ENCODE measurements around the gene THOC6.

DNA sequence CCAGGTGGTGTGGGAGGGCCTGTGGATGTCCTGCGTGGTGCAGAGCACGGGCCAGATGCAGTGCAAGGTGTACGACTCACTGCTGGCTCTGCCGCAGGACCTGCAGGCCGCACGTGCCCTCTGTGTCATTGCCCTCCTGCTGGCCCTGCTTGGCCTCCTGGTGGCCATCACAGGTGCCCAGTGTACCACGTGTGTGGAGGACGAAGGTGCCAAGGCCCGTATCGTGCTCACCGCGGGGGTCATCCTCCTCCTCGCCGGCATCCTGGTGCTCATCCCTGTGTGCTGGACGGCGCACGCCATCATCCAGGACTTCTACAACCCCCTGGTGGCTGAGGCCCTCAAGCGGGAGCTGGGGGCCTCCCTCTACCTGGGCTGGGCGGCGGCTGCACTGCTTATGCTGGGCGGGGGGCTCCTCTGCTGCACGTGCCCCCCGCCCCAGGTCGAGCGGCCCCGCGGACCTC is 10.3 kb upstream of the THOC6 start:
- TF ChIP-seq, protein P1, sequence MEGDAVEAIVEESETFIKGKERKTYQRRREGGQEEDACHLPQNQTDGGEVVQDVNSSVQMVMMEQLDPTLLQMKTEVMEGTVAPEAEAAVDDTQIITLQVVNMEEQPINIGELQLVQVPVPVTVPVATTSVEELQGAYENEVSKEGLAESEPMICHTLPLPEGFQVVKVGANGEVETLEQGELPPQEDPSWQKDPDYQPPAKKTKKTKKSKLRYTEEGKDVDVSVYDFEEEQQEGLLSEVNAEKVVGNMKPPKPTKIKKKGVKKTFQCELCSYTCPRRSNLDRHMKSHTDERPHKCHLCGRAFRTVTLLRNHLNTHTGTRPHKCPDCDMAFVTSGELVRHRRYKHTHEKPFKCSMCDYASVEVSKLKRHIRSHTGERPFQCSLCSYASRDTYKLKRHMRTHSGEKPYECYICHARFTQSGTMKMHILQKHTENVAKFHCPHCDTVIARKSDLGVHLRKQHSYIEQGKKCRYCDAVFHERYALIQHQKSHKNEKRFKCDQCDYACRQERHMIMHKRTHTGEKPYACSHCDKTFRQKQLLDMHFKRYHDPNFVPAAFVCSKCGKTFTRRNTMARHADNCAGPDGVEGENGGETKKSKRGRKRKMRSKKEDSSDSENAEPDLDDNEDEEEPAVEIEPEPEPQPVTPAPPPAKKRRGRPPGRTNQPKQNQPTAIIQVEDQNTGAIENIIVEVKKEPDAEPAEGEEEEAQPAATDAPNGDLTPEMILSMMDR (IDR thresholded peaks at IDR 0.05), result no peak
- no peak for TF ChIP-seq POLR2A (IDR thresholded peaks at IDR 0.05)
